HepG2 (cell line): ENCODE measurements around the gene LRP1-AS. TPM values are rescaled to one million over a fixed set of nuclear protein-coding genes. Genes with fewer than 3 reads are reported as not detected.

Experiments used
- FLYWCH1 ChIP-seq: sonication (generic); formaldehyde crosslinking; IDR thresholded peaks from 2 replicates; pipeline ENCODE4 v1.8.1; 2023; ENCODE audit warnings: mild to moderate bottlenecking, missing genetic modification reagents
- ISL2 ChIP-seq: sonication (generic); formaldehyde crosslinking; IDR thresholded peaks from 2 replicates; pipeline ENCODE4 v1.5.0; 2020; ENCODE audit warnings: missing genetic modification reagents
- KLF9 ChIP-seq: IDR thresholded peaks from 2 replicates; pipeline ENCODE4 v1.6.1; 2016; ENCODE audit warnings: low read depth
- NCOA5 ChIP-seq: sonication (generic); formaldehyde crosslinking; IDR thresholded peaks from 2 replicates; pipeline ENCODE4 v1.4.0; 2020; ENCODE audit warnings: missing genetic modification reagents
- PHB2 ChIP-seq: fragments of 450-650 bp; IDR thresholded peaks from 2 replicates; pipeline ENCODE4 v1.6.1; 2018; ENCODE audit not compliant: partially characterized antibody
- RBAK ChIP-seq: sonication (generic); formaldehyde crosslinking; IDR thresholded peaks from 2 replicates; pipeline ENCODE4 v1.5.1; 2020; ENCODE audit warnings: mild to moderate bottlenecking, missing genetic modification reagents
- RNF2 ChIP-seq: fragments of 450-650 bp; conservative IDR thresholded peaks from 2 replicates; pipeline ENCODE4 v1.6.1; 2016; ENCODE audit warnings: low read depth
- SP5 ChIP-seq: IDR thresholded peaks from 2 replicates; pipeline ENCODE4 v1.6.1; 2016; ENCODE audit warnings: low read depth, borderline replicate concordance
- ZNF136 ChIP-seq: sonication (generic); formaldehyde crosslinking; IDR thresholded peaks from 2 replicates; pipeline ENCODE4 v1.8.1; 2022; ENCODE audit warnings: low read depth, mild to moderate bottlenecking, moderate library complexity, missing genetic modification reagents
- ZNF333 ChIP-seq: sonication (generic); formaldehyde crosslinking; IDR thresholded peaks from 2 replicates; pipeline ENCODE4 v1.4.0; 2020; ENCODE audit warnings: mild to moderate bottlenecking, missing genetic modification reagents, borderline replicate concordance
- ZNF577 ChIP-seq: sonication (generic); formaldehyde crosslinking; IDR thresholded peaks from 2 replicates; pipeline ENCODE4 v1.4.0; 2020; ENCODE audit warnings: mild to moderate bottlenecking, low read depth, missing genetic modification reagents, borderline replicate concordance
- polyA plus RNA-seq, 8 experiments: library from polyadenylated mRNA; depleted of rRNA in 3 of 8; stranded (reverse) in 7 of 8; unstranded in 1 of 8; fragments of >200 nt; fragmentation: Illumina TruSeq in 4 of 8; extraction: Trizol in 4 of 8; gene quantifications; 2 replicates each; pipeline versions ENCODE4 v1.2.1 to v1.2.3, GENCODE V29; 2011 to 2016; ENCODE audit warnings: low read depth in 4 of 8, missing spikeins in 1 of 8, mixed read lengths in 1 of 8; ENCODE audit not compliant: insufficient read depth in 1 of 8
- total RNA-seq, 5 experiments: library from RNA; depleted of rRNA; stranded (reverse); fragments of >200 nt; fragmentation: Illumina TruSeq; extraction: Trizol; gene quantifications; 2 replicates each; pipeline ENCODE4 v1.2.3, GENCODE V29; 2016; ENCODE audit warnings: low read depth in 1 of 5
- TF ChIP-seq, protein P1 (sequence below): sonication (generic); formaldehyde crosslinking; IDR thresholded peaks from 2 replicates; pipeline ENCODE4 v1.4.0; 2020; ENCODE audit warnings: missing genetic modification reagents
- TF ChIP-seq, protein P2 (sequence below): sonication (generic); formaldehyde crosslinking; IDR thresholded peaks from 2 replicates; pipeline ENCODE4 v1.8.0; 2022; ENCODE audit warnings: mild to moderate bottlenecking, missing genetic modification reagents, moderate library complexity
- TF ChIP-seq, protein P3 (sequence below): sonication (generic); formaldehyde crosslinking; IDR thresholded peaks from 2 replicates; pipeline ENCODE4 v1.4.0; 2020; ENCODE audit warnings: missing genetic modification reagents

Gene LRP1-AS
- total and polyA plus RNA-seq, 2 of the 13 experiments (the other 11 are each of a cell fraction or from before 2014, with no cell fraction given), result 0.20 TPM; not detected in 1

DNA sequence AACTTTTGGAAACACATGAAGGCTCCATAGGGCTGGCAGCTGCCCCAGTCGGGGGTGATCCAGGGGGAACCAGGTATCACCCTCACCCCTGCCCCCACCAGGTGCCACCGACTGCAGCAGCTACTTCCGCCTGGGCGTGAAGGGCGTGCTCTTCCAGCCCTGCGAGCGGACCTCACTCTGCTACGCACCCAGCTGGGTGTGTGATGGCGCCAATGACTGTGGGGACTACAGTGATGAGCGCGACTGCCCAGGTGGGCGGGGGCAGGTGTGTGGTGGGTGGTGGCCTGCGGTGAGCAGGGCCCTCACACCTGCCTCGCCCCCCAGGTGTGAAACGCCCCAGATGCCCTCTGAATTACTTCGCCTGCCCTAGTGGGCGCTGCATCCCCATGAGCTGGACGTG is 46.8 kb upstream of the LRP1-AS start (continued):
- TF ChIP-seq, protein P1, sequence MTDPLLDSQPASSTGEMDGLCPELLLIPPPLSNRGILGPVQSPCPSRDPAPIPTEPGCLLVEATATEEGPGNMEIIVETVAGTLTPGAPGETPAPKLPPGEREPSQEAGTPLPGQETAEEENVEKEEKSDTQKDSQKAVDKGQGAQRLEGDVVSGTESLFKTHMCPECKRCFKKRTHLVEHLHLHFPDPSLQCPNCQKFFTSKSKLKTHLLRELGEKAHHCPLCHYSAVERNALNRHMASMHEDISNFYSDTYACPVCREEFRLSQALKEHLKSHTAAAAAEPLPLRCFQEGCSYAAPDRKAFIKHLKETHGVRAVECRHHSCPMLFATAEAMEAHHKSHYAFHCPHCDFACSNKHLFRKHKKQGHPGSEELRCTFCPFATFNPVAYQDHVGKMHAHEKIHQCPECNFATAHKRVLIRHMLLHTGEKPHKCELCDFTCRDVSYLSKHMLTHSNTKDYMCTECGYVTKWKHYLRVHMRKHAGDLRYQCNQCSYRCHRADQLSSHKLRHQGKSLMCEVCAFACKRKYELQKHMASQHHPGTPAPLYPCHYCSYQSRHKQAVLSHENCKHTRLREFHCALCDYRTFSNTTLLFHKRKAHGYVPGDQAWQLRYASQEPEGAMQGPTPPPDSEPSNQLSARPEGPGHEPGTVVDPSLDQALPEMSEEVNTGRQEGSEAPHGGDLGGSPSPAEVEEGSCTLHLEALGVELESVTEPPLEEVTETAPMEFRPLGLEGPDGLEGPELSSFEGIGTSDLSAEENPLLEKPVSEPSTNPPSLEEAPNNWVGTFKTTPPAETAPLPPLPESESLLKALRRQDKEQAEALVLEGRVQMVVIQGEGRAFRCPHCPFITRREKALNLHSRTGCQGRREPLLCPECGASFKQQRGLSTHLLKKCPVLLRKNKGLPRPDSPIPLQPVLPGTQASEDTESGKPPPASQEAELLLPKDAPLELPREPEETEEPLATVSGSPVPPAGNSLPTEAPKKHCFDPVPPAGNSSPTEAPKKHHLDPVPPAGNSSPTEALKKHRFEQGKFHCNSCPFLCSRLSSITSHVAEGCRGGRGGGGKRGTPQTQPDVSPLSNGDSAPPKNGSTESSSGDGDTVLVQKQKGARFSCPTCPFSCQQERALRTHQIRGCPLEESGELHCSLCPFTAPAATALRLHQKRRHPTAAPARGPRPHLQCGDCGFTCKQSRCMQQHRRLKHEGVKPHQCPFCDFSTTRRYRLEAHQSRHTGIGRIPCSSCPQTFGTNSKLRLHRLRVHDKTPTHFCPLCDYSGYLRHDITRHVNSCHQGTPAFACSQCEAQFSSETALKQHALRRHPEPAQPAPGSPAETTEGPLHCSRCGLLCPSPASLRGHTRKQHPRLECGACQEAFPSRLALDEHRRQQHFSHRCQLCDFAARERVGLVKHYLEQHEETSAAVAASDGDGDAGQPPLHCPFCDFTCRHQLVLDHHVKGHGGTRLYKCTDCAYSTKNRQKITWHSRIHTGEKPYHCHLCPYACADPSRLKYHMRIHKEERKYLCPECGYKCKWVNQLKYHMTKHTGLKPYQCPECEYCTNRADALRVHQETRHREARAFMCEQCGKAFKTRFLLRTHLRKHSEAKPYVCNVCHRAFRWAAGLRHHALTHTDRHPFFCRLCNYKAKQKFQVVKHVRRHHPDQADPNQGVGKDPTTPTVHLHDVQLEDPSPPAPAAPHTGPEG (CRISPR knock-in tag), result no peak
- TF ChIP-seq SP5 (CRISPR knock-in tag) (no peak), RNF2 (no peak), PHB2 (no peak), FLYWCH1 (CRISPR knock-in tag) (no peak), ZNF333 (no peak), ISL2 (no peak), ZNF136 (CRISPR knock-in tag) (no peak), NCOA5 (CRISPR knock-in tag) (no peak), RBAK (CRISPR knock-in tag) (no peak), ZNF577 (CRISPR knock-in tag) (no peak), KLF9 (CRISPR knock-in tag) (no peak)
- TF ChIP-seq, protein P2, sequence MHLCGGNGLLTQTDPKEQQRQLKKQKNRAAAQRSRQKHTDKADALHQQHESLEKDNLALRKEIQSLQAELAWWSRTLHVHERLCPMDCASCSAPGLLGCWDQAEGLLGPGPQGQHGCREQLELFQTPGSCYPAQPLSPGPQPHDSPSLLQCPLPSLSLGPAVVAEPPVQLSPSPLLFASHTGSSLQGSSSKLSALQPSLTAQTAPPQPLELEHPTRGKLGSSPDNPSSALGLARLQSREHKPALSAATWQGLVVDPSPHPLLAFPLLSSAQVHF (CRISPR knock-in tag), result no peak
- TF ChIP-seq, protein P3, sequence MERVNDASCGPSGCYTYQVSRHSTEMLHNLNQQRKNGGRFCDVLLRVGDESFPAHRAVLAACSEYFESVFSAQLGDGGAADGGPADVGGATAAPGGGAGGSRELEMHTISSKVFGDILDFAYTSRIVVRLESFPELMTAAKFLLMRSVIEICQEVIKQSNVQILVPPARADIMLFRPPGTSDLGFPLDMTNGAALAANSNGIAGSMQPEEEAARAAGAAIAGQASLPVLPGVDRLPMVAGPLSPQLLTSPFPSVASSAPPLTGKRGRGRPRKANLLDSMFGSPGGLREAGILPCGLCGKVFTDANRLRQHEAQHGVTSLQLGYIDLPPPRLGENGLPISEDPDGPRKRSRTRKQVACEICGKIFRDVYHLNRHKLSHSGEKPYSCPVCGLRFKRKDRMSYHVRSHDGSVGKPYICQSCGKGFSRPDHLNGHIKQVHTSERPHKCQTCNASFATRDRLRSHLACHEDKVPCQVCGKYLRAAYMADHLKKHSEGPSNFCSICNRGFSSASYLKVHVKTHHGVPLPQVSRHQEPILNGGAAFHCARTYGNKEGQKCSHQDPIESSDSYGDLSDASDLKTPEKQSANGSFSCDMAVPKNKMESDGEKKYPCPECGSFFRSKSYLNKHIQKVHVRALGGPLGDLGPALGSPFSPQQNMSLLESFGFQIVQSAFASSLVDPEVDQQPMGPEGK, result no peak
